DND-41 (cell line): ENCODE measurements around the gene DBNL.
"Not testable (repeated sequence)": the region's sequence is repeated elsewhere in the genome, so short reads cannot be mapped to it uniquely, and the experiment has no call there.

Source experiments
- EZH2 ChIP-seq: IDR thresholded peaks from 3 replicates; pipeline ENCODE4 v1.6.1; 2012; ENCODE audit warnings: borderline replicate concordance, low read depth, mild to moderate bottlenecking, moderate library complexity, low read length, inconsistent platforms; ENCODE audit not compliant: severe bottlenecking
- TF ChIP-seq, protein P1 (sequence below): IDR thresholded peaks from 2 replicates; pipeline ENCODE4 v1.5.1; 2012; ENCODE audit warnings: borderline replicate concordance, low read length, moderate library complexity, mild to moderate bottlenecking; ENCODE audit not compliant: poor library complexity, severe bottlenecking; ENCODE audit errors: extremely low read depth

- TF ChIP-seq, protein P1, sequence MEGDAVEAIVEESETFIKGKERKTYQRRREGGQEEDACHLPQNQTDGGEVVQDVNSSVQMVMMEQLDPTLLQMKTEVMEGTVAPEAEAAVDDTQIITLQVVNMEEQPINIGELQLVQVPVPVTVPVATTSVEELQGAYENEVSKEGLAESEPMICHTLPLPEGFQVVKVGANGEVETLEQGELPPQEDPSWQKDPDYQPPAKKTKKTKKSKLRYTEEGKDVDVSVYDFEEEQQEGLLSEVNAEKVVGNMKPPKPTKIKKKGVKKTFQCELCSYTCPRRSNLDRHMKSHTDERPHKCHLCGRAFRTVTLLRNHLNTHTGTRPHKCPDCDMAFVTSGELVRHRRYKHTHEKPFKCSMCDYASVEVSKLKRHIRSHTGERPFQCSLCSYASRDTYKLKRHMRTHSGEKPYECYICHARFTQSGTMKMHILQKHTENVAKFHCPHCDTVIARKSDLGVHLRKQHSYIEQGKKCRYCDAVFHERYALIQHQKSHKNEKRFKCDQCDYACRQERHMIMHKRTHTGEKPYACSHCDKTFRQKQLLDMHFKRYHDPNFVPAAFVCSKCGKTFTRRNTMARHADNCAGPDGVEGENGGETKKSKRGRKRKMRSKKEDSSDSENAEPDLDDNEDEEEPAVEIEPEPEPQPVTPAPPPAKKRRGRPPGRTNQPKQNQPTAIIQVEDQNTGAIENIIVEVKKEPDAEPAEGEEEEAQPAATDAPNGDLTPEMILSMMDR, result not testable (repeated sequence)
- not testable (repeated sequence) for TF ChIP-seq EZH2
Observed at GRCh38 chr7:43997532-43997931, 47.0 kb upstream of the DBNL start, which contains the start of gene SPDYE1.
